ENCODE measurements around the gene PFKFB2.

Gene PFKFB2

GRCh38 chr1:207069858-207070506 lies 16.9 kb downstream of the PFKFB2 start:
- no peak for DNase-seq

GRCh38 chr1:207070811-207071210 lies 17.7 kb downstream of the PFKFB2 start:
- DNase-seq = no peak

GRCh38 chr1:207071426-207071825 lies 18.4 kb downstream of the PFKFB2 start:
- DNase-seq = no peak

- DNase-seq = no peak
Observed at GRCh38 chr1:207072233-207072632, 19.2 kb downstream of the PFKFB2 start.

GRCh38 chr1:207073906-207074820 lies 21.1 kb downstream of the PFKFB2 start:
- no peak for DNase-seq

GRCh38 chr1:207076181-207076955 lies 23.3 kb downstream of the PFKFB2 start:
- DNase-seq = no peak

GRCh38 chr1:207077012-207077411 lies 23.9 kb downstream of the PFKFB2 start:
- DNase-seq = no peak

- DNase-seq = peak; percentile 59
Observed at GRCh38 chr1:207077470-207078377, 24.6 kb downstream of the PFKFB2 start.

GRCh38 chr1:207078578-207079132 lies 25.6 kb downstream of the PFKFB2 start:
- no peak for DNase-seq

- no peak for DNase-seq
Observed at GRCh38 chr1:207079706-207080241, 26.7 kb downstream of the PFKFB2 start.

- DNase-seq = no peak
Observed at GRCh38 chr1:207081088-207081487, 28.0 kb downstream of the PFKFB2 start.

GRCh38 chr1:207081806-207082205 lies 28.7 kb downstream of the PFKFB2 start:
- no peak for DNase-seq

- no peak for DNase-seq
Observed at GRCh38 chr1:207084232-207084631, 31.2 kb downstream of the PFKFB2 start.

GRCh38 chr1:207084701-207085180 lies 31.7 kb downstream of the PFKFB2 start:
- peak; percentile 36 for DNase-seq

GRCh38 chr1:207085887-207086286 lies 32.8 kb downstream of the PFKFB2 start:
- no peak for DNase-seq

- no peak for DNase-seq
Observed at GRCh38 chr1:207088161-207088560, 35.1 kb downstream of the PFKFB2 start.

GRCh38 chr1:207088701-207089626 lies 35.9 kb downstream of the PFKFB2 start, which contains the start of gene C4BPB:
Gene C4BPB (plus strand): TSS chr1:207088860. CDS start chr1:207089532, 672 bp downstream.
- no peak for DNase-seq

- no peak for DNase-seq
Observed at GRCh38 chr1:207089627-207090355, 36.7 kb downstream of the PFKFB2 start.

GRCh38 chr1:207091200-207091908 lies 38.3 kb downstream of the PFKFB2 start:
- no peak for DNase-seq

All from NCI-H1092 (cell line).